Superior temporal gyrus (tissue), 1 donor: ENCODE data around the gene DACH2.

Source experiments
- DNase-seq: peaks from one replicate; pipeline ENCODE4 v3.0.0-alpha.2; 2016; ENCODE audit errors: extremely low spot score

DACH2 gene

DNA sequence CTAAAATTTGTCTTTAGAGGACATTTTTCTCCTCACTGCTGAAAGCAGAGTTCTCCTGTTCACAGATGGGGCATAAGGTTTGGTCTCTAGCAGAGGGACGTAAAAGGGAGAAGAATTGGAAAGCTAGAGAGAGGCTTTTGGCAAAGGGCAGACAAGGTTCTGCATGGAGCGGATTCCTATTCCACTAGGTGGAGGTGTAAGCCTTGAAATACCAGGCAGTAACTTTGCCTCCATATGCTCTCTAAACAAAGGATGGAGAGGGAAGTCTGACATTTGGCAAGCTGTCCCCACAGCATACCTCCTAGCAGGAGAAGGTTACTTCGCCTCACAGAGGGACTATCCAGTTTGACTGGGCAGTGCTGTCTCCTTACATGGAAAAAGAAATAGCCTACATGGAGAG is 174.7 kb downstream of the DACH2 start:
- DNase-seq: no peak

DNA sequence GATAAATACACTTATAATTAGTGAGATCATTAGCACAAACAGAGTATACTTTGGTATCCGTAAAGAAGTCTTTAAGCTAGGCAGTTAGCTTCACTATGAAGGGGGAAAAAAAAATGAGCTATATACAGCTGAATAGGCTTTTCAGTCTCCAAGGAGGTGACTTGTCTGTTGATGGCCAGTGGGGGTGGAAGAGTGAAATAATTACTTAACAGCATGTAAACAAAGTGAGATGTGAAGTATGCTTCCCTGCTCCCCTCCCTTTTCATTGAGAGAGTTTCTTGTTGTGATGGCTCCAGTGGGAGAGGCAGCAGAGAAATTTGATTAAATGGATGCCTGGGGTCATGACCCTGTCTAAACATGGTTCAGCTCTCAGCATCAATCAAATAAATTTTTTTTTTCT is 180.9 kb downstream of the DACH2 start:
- no peak for DNase-seq

DNA sequence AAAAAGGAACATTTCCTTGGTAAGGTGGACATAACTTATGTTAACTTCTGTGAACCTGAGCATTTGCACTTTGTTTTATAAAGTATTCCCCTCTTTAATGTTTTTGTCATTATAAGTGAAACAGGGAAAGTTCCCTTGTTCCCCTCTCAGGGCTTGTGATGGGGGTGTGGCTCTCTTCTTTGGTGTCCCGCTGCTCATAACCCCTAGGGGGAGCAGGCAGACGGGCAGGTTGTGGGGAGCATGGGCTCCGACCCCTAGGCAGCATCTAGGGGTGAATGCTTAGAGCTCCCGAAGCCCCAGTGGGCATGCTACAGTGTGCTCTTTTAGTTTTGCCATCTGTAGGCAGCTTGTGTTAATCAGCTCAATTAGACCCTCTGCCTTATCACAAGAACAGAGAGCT is 200.4 kb downstream of the DACH2 start:
- no peak for DNase-seq

DNA sequence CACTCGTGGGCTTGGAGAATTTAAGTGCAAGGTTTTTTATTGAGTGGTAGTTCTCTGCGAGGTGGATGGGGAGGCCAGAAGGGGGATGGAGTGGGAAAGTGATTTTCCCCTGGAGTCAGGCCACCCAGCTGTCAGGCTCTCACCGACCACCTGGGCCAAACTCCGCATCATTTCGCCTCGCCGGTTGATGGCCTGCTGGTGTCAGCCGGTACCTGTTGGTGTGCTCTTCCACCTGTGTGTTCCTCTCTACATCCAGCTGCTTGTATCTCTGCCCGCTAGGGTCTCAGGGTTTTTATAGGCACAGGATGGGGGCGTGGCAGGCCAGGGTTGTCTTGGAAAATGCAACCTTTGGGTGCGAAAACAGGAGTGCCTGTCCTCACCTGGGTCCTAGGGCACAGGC is 200.9 kb downstream of the DACH2 start:
- no peak for DNase-seq

DNA sequence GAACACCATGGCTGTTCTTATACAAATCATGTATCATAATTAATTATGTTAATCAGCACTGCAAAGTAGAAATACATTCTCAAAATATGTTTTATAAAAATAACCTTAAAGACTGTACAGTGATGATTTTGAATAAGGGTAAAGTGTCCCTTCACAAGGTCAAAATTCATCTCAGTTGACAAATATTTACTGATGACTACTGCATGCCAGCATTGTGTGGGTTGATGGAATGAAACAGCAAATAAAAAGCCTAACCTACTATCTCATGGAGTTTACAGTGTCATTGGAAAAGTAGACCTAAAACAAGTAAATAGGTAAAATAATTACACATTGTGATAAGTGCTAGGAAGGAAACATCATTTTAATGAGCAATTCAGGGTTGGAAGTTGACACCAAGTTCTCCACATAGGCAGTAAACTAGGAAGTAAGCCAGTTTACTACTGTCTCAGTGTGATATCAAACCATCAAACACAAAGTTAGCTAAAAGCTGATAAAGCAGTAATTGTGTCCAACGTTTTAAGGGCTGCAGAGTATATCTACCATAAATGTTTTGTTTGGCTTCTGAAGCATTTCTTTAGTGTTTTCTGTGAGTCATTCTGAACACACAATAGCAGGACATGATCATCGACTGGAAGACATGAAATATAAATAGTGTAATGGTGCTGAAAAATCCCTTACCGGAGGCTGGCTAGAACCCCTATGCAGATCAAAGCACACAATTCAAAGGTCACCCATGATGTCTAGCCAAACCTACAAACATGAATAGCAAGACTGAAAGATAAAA is 221.8 kb downstream of the DACH2 start:
- no peak for DNase-seq

DNA sequence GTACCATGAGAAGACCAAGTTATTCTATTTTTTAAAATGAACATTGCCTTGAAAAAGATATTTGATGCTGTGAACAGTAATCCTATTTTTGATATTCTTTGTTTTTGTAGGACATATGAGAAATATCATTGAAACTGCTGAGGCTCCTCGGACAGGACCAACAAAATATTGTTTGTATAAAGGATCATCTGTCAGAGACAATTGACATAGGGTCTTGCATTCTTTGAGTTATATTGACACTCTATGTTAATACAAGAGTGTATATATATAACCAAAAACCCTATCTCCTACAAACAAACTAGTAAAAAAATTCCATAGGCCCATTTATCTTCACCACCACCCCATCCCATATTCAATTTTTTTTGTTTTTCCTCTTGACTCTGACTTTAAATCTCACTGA is 222.7 kb downstream of the DACH2 start:
- no peak for DNase-seq

DNA sequence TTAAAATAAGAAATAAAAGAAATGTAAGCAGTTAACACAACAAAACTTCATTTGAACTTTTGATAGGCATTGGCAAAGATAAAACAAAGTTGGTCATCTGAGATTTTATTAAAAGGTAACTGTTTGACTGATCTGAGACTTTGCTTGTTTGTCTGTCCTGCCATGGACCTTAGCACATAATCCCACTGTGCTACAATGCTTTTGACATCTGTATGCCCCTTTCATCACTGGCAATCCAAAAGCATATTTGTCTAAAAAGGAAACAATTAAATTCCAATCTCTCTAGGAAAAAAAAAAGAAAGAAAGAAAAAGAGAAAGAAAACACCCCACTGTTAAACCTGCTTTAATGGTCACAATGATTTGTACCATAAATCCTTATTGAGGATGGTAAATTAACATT is 231.0 kb downstream of the DACH2 start:
- DNase-seq: no peak

DNA sequence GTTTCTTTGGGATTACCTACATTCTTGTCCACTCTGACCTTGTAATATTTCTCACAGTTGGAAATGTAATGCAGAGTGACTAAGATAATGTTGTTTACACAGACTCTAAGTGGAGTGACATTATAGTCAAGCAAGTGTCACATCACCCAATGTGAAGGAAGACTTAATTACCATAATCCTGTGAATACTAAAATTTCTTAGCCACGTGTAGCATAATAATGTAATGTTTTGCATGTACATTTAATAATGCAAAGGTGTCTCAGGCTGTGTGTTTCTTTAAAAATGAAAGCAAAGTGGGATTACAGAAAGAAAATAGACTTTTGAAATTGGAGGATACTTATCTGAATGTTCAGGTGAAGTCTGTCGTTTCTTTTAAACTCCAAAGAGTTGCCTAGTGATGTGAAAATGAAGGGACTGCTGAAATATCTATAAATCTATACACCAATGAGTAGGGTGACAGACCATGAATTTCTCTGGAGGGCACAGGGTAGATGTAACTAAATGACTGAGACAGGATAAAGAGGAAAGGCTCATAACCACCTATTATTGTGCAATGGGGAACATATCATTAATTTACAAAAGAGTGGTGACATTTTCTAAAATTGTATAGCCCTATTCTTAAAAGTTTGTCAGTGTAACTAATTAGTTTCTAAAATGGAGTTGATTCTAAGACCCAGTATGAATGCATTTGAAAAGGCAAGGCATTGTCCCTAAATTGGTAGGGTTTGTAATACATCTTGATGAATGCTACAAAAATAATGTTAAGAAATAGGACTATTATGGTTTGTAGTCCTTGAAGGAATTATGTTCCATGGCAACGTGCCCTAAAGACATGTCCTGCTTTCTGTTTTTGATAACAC is 235.7 kb downstream of the DACH2 start:
- DNase-seq: no peak

DNA sequence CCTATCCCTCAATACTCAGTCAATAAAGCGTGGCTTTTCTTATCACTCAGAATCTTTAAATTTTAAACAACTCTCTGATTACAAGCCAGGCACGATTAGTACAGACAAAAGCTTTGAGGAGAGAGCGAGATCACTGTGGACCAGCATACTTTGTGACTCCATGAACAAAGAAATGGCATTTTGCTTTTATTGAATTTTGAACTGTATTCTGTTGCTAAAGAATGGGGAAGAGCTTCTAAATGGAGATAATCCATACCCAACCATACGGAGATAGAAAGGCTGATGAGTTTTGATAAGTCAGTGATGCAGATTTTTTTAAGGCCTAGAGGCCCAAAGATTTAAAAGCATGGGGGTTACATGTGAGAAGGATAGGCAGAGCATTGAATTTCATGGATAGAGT is 259.1 kb downstream of the DACH2 start:
- DNase-seq: no peak

DNA sequence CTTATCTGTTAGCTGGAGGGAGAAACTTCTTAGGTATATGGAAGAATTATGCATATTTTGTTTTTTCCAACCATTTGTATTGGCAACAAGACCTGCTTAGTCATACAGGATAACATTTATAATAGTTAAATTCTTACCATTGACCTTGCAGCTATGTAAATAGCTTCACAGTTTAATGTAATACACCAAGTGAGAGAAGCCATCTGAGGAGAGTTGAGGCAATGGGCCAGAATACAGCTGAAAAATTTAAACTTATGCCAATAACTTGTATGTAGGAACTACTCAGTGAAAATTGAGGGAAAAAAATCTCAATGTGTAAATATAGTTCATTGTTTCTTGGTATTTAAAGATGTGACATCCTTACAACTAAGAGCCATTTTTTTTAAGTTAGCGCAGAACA is 273.5 kb downstream of the DACH2 start:
- no peak for DNase-seq

DNA sequence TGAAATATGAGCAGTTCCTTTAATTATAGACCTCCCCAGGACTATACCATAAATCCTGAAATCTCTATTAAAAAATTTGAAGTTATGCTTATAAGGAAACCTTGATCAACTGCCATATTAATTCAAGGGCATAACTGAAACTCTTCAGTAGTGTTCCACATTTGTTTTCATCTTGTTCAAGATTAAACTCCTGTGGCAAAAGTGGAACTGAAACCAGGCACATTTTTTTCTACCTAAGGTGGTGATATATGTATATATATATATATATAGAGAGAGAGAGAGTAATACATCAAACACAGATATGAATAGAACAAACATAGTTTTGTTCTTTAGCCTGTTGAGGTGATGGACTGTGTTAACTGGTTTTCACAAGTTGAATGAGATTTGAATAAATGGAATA is 287.9 kb downstream of the DACH2 start:
- no peak for DNase-seq

DNA sequence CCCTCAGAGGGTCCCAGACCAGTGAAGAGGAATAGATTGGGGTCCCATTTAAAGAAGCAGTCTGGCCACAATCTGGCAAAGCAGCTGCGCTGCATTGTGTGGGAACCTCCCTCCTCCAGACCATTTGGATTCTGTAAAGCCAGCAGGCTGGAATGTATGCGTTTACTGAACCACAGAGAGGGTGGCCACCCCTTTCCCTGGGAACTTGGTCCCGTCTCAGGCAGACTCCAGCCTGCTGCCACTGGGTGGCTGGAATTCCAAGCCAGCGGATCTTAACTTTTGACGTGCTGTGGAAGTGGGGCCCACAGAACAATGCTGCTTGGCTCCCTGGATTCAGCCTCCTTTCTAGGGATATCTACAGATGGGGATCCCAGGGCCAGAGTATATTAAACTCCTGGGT is 307.2 kb downstream of the DACH2 start:
- no peak for DNase-seq

DNA sequence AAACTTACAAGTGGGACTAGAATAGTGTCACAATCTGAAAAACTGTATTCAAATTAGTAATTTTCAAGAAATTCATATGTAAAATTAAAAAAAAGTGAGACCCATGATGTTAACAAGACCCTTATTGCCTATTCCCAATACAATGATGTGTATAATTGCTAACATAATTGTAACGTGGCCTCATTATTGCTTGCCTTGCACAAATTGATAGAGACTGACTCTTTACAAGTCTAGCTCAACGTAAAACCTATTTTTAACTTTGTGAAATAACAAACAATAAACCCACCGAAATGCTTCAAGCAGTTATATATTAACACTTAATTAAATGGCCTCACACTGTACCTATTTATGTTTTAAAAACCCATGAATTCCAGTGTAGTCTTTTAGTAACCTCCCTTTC is 312.5 kb downstream of the DACH2 start:
- DNase-seq: no peak

DNA sequence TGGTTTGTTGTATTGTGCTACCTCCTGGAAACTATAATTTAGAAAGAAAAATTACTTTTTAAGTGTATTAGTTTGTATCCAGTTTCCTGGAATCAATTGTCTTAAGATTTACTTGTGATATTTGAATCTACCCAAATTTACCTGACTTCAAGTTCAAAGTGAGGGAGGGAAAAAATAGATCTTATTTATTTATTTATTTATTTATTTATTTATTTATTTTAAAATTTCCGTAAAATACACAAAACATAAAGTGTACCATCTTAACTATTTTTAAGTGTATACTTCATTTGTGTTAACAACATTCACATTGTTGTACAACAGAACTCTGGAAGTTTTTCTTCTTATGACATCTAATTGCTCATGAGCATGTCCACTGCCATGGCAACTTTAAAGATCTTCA is 356.0 kb downstream of the DACH2 start:
- no peak for DNase-seq

DNA sequence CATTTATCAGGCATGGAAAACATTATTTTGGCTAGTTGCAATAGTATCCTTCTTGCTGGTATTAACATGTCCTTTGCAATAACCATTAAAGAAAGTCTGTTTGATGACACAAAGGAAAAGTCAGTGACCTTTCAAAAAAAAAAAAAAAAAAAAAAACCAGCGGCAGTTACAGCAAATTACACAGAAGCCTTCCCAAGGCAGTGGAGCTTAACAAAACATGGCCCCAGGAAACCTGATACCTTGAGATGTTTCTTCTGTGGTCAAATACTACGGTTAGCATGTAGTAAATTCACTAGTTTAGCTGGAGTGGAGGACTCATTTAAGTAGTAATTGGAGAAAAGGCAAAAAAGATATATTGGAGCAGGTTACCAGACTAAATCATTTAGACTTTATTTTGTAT is 359.1 kb downstream of the DACH2 start:
- no peak for DNase-seq

DNA sequence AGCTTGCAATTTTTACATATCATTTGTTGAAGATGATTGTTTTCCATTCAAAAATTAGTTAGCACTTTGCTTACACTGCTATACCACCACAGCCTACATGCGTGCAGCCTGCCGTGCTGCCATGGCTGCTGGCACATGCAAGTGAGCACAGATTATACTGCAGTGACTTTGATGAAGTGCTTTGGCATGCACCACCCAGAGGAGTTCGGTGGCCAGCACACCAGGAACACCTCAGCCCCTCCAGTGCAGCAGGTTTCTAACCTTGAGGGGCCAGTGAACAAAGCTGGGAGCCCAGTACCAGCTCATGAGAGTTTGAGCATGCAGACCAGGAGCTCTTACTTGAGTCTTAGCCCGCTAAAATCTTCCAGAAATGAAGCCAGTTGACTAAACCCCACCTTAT is 431.5 kb downstream of the DACH2 start:
- DNase-seq: no peak

DNA sequence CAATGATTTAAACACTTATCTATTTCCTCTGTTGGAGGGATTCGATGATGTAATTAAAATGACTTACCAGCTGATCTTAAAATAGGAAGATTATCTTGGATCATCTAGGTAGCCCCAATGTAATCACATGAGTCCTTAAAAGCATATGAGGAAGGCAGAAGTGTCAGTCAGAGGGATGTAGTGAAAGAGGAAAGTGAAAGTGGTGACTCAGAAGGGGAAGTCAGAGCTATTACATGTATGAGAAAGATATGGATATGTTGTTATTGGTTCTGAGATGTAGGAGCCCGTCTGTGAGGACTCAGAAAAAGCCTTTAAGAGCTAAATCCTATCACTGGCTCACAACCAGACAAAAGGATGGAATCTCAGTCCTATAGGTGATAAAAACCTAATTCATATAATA is 456.4 kb downstream of the DACH2 start:
- DNase-seq: no peak

DNA sequence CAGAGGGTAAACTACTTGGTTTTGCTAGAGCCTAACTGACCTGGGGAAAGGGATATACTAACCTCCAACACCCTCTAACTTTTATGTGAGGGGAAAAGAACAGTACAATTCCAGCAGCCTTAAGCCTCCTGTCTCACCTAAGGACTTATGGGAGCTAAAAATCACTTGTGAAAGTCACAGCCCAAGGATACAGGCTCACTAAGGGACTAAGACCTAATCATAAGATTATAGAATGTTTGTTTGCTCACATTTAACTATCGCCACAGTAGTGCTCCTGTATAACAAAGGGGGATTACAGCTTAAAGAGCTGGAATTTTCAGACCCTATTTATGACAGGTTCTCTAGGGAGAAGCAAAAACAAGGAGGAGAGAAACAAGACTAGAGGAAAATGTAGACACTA is 548.7 kb downstream of the DACH2 start:
- no peak for DNase-seq

DNA sequence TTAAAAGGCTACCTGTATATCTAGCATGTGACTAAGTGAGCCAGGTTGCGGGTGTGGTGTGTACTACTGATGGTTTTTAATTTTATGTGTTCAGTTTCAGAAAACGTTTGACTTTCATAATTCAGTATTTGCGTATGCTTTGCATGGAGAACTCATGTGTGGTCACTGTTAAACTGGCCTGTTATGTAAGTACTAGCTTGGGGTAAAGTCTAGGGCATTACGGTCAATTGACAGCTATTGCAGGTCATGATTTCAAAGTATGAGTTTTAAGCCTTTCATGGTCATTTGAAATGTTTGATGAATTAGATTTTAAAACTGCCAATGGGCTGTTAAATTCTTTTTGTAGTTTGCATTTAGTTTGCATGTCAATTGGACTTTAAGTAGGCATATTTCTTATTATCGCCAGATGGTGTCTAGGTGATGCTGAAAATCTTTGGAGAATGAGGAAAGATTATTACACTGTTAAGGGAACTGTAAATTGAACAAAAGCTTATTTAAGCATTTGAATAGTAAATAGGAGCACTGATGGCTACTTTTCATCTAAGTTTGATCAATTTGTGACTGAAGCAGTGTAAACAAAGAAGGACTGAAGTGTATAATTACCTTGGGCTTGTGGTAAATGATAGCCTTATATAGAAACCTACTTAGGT is 563.4 kb downstream of the DACH2 start:
- DNase-seq: no peak

DNA sequence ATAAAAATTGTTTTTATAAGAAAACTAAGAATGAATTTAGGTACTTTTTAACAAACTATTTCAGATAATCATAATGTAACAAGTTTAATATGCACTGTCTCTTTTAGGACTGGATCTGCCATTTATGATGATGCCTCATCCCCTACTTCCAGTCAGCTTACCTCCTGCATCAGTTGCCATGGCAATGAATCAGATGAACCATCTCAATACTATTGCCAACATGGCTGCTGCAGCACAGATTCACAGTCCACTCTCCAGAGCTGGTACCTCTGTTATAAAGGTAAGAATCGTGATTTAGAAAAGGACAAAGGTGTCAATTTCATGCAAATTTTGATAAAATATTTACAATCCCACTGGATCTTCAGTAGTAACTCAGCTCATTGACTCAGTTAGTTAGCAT is 566.2 kb downstream of the DACH2 start:
- peak; percentile 16 for DNase-seq

DNA sequence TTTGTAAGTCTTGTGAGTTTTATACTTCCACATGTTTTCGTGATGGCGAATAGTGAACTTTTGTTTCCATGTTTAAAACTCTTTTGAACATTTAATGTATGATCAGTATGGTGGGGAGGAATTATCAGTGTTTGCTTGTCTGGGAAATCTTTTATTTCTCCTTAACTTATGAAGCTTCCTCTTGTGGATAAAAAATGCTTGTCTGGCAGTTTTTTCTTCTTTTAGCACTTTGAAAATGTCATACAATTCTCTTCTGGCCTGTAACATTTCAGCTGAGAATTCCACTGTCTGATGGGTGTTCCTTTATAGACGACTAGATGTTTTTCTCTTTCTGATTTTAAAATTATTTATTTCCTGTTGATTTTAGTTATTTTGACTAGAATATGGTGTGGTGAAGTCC is 576.0 kb downstream of the DACH2 start:
- no peak for DNase-seq

DNA sequence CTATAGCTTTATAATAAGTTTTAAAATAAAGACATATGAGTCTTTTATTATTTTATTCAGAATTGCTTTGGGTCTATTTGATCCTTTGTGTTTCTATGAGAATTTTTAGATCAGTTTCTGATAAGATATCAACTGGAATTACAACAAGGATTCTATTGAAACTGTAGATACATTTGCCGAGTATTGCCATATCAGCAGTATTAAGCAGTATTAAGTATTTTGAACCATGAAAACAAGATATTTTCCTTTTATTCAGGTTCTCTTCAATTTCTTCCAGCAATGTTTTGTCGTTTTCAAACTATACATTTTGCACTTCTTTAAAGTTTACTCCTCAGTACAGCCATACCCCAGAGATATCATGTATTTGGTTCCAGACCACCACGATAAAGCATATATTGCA is 598.8 kb downstream of the DACH2 start:
- DNase-seq: no peak

DNA sequence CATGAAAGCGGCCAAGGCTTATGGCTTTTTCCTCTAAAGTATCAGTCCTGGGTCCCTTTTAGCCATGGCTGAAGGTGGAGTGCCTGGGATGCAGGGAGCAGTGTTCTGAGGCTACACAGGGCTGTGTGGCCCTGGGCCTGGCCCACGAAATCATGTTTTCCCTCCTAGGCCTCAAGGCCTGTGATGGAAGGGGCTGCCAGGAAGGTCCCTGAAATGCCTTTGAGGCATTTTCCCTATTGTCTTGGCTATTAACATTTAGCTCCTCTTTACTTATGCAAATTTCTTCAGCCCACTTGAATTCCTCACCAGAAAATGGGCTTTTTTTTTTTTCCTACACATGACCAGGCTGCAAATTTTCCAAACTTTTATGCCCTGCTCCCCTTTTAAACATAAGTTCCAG is 657.0 kb downstream of the DACH2 start:
- no peak for DNase-seq
